ENCODE results near the gene HHIPL2.
"Not testable (repeated sequence)": the region's sequence is repeated elsewhere in the genome, so short reads cannot be mapped to it uniquely, and the experiment has no call there.

The HHIPL2 gene

DNA sequence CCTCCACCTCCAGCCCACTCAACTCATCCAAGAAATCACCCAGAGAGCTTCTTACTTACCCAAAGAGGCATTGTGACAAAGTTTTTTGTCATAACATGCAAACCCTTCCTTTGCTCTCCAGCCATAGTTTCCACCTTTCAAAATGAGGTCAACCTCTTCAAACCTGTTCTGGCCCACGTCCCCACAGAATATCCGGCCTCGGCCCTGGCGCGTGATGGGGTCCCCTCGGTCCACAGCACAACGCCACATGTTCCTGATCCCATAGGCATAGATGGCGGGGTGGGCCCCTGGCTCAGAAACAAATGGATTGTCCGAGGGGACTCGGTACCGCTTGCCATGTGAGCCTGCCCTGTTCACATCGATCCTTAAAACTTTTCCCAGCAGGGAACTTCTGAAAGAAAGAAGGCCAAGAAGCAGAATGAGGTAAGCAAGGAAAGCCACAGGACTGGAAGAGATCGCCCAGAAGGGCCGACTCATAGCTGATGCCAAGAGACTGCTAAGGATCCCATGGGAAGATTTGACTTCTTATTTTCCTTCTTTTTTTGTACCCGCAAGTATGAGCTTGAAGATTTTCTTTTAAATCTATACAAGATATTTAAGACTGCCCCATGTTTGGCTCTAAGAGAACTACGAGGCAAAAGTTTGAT is 7.8 kb downstream of the HHIPL2 start:
- DNase-seq (ENCODE audit: low read depth in 2 of 2), result no peak

- DNase-seq (ENCODE audit: low read depth in 2 of 2), result no peak
These were observed 12.4 kb downstream of the HHIPL2 start for GRCh38 chr1:222535455-222535854.

DNA sequence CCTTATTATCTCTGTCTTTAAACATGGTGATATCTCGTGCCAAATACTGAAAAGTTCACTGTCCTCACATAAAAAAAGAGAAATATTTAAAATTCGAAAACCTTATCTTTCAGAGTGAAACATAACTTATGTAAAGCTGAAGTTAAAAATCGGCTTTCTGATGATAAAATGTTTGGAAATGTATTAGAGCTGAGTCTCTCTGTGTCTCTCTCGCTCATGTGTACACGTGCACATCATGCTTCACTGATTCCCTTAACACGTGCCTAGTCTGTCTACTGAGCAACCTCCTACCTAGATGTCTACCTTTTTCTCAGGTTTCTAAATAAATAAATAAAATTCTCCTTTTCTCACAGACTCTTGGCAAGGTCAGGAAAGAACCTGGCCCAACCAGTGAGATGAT is 17.1 kb downstream of the HHIPL2 start:
- no peak for DNase-seq (ENCODE audit: low read depth in 2 of 2)

DNA sequence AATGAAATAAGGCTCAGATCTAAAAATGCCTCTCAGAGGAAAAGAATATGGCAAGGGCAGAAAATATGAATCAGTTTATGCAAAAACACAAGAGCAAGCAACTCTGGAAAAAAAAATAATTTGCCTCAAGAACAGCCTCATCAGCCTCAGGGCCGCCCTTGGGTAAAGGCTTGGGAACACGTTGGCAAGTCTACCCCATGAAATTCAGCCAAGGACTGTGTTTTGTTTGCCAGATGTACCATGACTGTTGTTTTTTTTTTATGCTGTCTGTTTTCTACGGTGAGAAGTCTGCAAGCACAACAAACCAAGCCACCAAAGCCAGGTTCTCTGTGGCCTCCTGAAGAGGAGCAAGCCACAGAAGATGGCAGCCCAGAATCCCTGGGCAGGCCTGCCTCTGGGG is 18.0 kb downstream of the HHIPL2 start:
- DNase-seq (ENCODE audit: low read depth in 2 of 2), result no peak

DNA sequence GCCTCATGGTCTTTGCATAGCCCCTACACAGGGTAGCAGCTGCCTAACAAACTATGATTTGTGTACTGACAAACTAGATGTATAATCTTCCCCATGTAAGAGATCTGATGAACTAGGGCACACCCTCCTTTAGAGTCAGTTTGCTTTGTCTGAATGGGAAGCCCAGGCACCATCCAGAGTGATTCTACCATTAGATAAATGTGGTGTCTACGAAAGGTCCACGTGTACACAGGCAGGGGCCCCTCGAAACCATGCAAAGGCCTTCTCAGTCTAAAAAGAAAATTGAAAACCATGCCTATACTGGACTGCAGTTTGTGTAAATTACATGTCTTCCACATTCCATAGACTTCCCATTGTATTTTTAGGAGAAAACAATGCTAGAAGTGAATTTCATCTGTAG is 18.7 kb downstream of the HHIPL2 start:
- DNase-seq (ENCODE audit: low read depth in 2 of 2), result no peak

- no peak for DNase-seq (ENCODE audit: low read depth in 2 of 2)
These were observed 22.0 kb downstream of the HHIPL2 start for GRCh38 chr1:222525951-222526350.

DNA sequence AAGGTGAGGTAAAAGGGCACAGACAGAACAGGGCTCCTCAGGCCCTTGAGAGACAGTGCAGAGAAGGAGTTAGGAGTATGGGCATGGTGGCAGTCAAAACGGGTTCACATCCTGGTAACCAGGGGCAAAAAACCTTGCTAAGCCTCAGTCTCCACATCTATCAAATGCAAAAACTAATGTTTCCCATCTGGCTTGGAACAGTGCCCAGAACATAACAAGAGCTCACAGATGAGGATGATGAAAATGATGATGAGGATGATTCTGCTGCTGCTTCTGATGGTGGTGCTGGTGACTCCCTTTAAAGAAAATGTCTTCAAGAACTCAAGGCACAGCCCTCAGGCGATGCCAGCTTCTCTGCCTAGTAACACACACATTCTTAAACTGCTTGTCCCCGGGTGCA is 24.1 kb downstream of the HHIPL2 start:
- no peak for DNase-seq (ENCODE audit: low read depth in 2 of 2)

DNA sequence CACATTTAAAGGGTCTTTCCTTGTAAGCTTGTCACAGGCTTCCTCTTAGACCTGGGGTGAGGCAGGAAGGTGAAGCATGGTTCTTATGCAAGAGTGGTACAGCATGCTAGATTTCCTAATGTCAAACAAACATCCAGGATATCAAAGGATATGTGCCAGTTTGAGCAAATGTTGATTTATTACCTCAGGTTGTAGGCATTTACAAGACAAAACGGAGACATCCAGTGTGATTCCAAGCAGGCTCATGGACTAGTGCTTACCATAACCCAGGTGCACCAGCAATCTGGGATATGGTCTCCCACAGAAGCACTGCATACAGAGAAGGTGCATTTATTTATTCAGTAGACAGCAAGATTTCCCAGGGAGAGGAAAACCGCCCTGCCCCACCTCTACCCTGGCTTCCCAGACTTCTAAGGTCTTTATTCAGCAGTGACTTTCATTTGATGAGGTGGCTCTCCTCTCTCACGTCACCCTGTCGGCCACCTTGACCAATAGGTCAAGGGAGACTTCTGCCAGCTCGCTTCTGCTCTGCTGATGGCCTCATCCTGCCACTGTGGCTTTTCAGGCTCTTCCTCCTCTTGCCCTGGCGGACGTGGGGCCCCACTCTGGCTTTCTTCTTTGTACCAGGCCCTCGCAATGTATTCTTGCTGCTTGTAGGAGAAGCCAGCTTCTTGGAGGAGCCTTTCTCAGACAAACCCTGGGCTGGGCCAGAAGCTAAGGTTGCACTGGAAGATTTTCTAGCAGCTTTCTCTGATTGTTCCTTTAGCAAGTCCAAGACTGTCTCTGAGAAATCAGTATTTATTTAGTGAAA is 25.6 kb downstream of the HHIPL2 start:
- DNase-seq (ENCODE audit: low read depth in 2 of 2), result no peak

DNA sequence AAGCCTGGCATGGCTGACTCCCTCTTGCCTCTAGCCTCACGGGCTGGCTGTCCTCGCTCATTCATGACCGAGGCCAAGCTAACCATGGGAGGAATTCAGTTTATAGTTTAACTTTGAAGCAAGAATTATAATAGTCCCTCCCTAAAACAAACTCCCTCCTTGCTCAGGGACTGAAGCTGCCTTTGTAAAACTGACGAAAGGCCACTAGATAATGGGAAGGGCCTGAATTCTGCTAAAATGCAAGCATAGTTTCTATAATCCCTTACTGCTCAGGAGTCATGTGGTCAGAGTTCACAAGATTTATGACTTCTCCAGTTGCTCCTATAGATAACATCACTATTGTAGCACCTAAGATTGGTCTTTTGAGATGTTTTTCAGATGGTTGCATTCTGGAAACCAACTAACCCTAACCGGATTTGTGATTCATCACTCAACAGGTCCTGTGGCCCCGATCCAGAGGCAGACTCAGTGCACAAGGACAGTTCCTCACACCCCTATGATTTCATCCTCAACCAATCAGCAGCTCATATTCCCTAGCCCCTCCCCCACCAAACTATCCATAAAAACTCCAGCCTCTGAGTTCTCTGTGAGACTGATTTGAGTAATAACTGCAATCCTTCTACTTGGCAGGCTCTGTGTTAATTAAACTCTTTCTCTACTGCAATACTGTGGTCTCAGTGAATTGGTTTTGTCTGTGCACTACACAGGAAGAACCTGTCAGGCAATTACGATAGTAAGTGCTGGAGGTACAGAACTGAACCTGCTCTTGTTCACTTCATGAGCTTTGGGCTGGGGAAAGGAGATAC is 26.4 kb downstream of the HHIPL2 start:
- no peak for DNase-seq (ENCODE audit: low read depth in 2 of 2)

DNA sequence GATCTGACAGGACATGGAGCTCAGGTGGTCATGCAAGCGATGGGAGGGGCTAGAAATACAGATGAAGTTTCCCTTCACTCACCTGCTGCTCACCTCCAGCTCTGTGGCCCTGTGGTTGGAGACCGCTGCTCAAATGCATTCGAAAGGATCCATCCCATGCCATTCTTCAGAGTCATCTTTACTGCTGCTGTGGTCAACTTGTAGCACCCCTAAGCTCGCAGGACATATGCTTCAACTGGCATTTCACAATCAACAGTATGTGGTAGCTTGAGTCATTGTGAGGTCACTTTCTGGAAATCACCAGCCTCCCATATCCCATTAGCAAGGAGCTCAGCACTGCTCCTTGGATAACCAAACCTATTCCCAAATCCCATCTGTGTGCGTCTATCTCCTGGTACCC is 58.4 kb downstream of the HHIPL2 start:
- DNase-seq (ENCODE audit: low read depth in 2 of 2), result not testable (repeated sequence)

DNA sequence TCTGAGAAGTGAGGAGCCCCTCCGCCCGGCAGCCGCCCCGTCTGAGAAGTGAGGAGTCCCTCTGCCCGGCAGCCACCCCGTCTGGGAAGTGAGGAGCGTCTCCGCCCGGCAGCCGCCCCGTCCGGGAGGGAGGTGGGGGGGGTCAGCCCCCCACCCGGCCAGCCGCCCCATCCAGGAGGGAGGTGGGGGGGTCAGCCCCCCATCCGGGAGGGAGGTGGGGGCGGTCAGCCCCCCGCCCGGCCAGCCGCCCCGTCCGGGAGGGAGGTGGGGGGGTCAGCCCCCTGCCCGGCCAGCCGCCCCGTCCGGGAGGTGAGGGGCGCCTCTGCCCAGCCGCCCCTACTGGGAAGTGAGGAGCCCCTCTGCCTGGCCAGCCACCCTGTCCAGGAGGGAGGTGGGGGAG is 60.1 kb downstream of the HHIPL2 start:
- DNase-seq (ENCODE audit: low read depth in 2 of 2), result not testable (repeated sequence)

- DNase-seq (ENCODE audit: low read depth in 2 of 2), result not testable (repeated sequence)
These were observed 63.9 kb downstream of the HHIPL2 start for GRCh38 chr1:222484005-222484404.

DNA sequence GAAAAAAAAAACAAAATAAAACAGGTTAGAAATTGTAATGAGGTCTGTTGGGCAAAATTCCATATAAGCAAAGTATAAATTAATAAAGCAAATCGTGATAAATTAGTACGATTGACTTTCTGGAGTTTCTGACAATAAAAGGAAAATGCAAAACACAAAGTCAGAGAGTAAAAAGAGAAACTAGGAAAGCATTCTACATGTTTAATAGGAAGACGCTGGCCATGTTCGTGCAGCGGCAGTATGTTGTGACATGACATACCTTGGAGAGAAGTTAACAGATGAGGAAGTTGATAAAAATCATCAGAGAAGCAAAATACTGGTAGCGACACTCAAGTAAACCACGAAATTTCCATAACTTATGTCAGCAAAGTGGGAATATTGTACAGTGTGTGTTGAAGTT is 68.3 kb downstream of the HHIPL2 start:
- not testable (repeated sequence) for DNase-seq (ENCODE audit: low read depth in 2 of 2)

DNA sequence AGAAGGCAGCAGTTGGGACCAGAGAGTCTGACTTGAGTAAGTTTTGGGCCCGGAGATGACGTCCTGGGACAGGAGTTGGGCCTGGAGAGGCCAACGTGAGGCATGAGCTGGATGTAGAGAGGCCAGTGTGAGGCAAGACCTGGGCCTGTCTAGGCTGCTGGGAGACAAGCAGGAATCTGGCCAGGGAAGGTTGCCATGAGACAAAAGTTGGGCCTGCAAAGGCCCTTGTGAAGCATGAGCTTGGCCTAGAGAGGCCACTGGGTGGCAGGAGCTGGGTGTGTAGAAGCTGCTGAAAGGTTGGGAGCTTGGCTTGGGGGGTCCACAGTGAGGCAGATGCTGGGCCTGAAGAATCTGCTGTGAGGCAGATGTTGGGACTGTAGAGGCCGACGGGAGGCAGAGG is 71.5 kb downstream of the HHIPL2 start:
- not testable (repeated sequence) for DNase-seq (ENCODE audit: low read depth in 2 of 2)

- DNase-seq (ENCODE audit: low read depth in 2 of 2), result not testable (repeated sequence)
These were observed 74.2 kb downstream of the HHIPL2 start for GRCh38 chr1:222473717-222474116.

- DNase-seq (ENCODE audit: low read depth in 2 of 2), result not testable (repeated sequence)
These were observed 74.9 kb downstream of the HHIPL2 start for GRCh38 chr1:222472776-222473540.
